ENCODE measurements around the gene UBA6.
"Not testable (repeated sequence)": the region's sequence is repeated elsewhere in the genome, so short reads cannot be mapped to it uniquely, and the experiment has no call there.

UBA6 gene

GRCh38 chr4:67700738-67701516, at the start of gene UBA6:
Gene UBA6, minus strand, starts transcription at chr4:67701155. Its CDS starts 36 bp downstream, at chr4:67701119.
- peak; percentile 92 for DNase-seq

- no peak for DNase-seq
These were observed 49.7 kb upstream of the UBA6 start for GRCh38 chr4:67750691-67751090.

GRCh38 chr4:67749286-67749685, 48.3 kb upstream of the UBA6 start:
- no peak for DNase-seq

- DNase-seq: peak; percentile 29
These were observed 46.0 kb upstream of the UBA6 start for GRCh38 chr4:67746797-67747495.

- DNase-seq: no peak
These were observed 43.8 kb upstream of the UBA6 start for GRCh38 chr4:67744561-67745283.

- no peak for DNase-seq
These were observed 42.2 kb upstream of the UBA6 start for GRCh38 chr4:67743194-67743593.

- no peak for DNase-seq
These were observed 35.3 kb upstream of the UBA6 start for GRCh38 chr4:67736262-67736661.

GRCh38 chr4:67735325-67735724, 34.4 kb upstream of the UBA6 start:
- DNase-seq: no peak

GRCh38 chr4:67730511-67730910, 29.6 kb upstream of the UBA6 start:
- DNase-seq: not testable (repeated sequence)

GRCh38 chr4:67727124-67727850, 26.3 kb upstream of the UBA6 start:
- DNase-seq: no peak

GRCh38 chr4:67725981-67726380, 25.0 kb upstream of the UBA6 start:
- DNase-seq: no peak

GRCh38 chr4:67725132-67725531, 24.2 kb upstream of the UBA6 start:
- DNase-seq: no peak

GRCh38 chr4:67723949-67724348, 23.0 kb upstream of the UBA6 start:
- DNase-seq: no peak

- no peak for DNase-seq
These were observed 22.4 kb upstream of the UBA6 start for GRCh38 chr4:67723341-67723740.

- DNase-seq: no peak
These were observed 21.0 kb upstream of the UBA6 start for GRCh38 chr4:67721770-67722597.

- no peak for DNase-seq
These were observed 20.4 kb upstream of the UBA6 start for GRCh38 chr4:67721315-67721769.

GRCh38 chr4:67719953-67720617, 19.1 kb upstream of the UBA6 start:
- DNase-seq: no peak

- DNase-seq: no peak
These were observed 17.9 kb upstream of the UBA6 start for GRCh38 chr4:67718848-67719247.

GRCh38 chr4:67717586-67717985, 16.6 kb upstream of the UBA6 start:
- no peak for DNase-seq

- DNase-seq: no peak
These were observed 14.0 kb upstream of the UBA6 start for GRCh38 chr4:67714955-67715354.

GRCh38 chr4:67714248-67714583, 13.3 kb upstream of the UBA6 start:
- no peak for DNase-seq

All from NCI-H526 treated with DMSO at 0.1 percent for 48 hours (cell line).